Heart right ventricle (tissue), 16 donors: ENCODE data around the gene MXRA5. TPM values are rescaled to one million over a fixed set of nuclear protein-coding genes. Genes with fewer than 3 reads are reported as not detected.

ENCODE experiments used
- ATAC-seq, 8 donors: fragments of 200-7000 bp; cut with Tn5 transposase; one replicate each; pipeline ENCODE4 v1.9.1; 2020; ENCODE audit warnings: mild to moderate bottlenecking in 8 of 8, moderate library complexity in 8 of 8, moderate number of reproducible peaks in 1 of 8
- DNase-seq, 2 donors: peaks; one replicate each; pipeline ENCODE4 v3.0.0-alpha.2; 2020
- H3K27ac ChIP-seq, 10 donors: fragments of 200-600 bp; sonication (generic) in 2 of 10; one replicate each; pipeline versions ENCODE4 v1.5.0 to v1.8.0; 2020 to 2022; ENCODE audit warnings: mild to moderate bottlenecking in 3 of 10
- H3K27me3 ChIP-seq, 7 donors: fragments of 200-600 bp; one replicate each; pipeline ENCODE4 v1.8.0; 2021 to 2022; ENCODE audit warnings: mild to moderate bottlenecking in 2 of 7
- H3K36me3 ChIP-seq, 9 donors: fragments of 200-600 bp; sonication (generic) in 1 of 9; one replicate each; pipeline versions ENCODE4 v1.5.0 to v1.8.0; 2020 to 2022; ENCODE audit warnings: mild to moderate bottlenecking in 2 of 9
- H3K4me1 ChIP-seq, 9 donors: fragments of 200-600 bp; sonication (generic) in 1 of 9; one replicate each; pipeline versions ENCODE4 v1.5.0 to v1.8.0; 2020 to 2022; ENCODE audit warnings: mild to moderate bottlenecking in 4 of 9
- H3K4me3 ChIP-seq, 10 donors: fragments of 200-600 bp; sonication (generic) in 2 of 10; one replicate each; pipeline versions ENCODE4 v1.5.0 to v1.8.0; 2020 to 2022; ENCODE audit warnings: mild to moderate bottlenecking in 7 of 10, moderate library complexity in 2 of 10
- H3K9me3 ChIP-seq, 11 donors: fragments of 200-600 bp in 10 of 11; sonication (generic) in 2 of 11; one replicate each; pipeline versions ENCODE4 v1.5.0 to v1.8.0; 2013 to 2022; ENCODE audit warnings: mild to moderate bottlenecking in 2 of 11, control low read depth in 1 of 11, moderate library complexity in 1 of 11
- WGBS, 2 donors: extraction: QIAGEN DNeasy Blood & Tissue Kit; methylation state at CpG; one replicate each; pipeline ENCODE4 v1.1.7; 2013; ENCODE audit warnings: inconsistent platforms in 1 of 2; 5-methylcytosine and 5-hydroxymethylcytosine counted together
- intact Hi-C, 10 donors: fragments of 100-400 bp; cut with DNase I; formaldehyde crosslinking; loops; one replicate each; pipeline versions ENCODE4 v1.11.1 to v1.14.2; 2022
- polyA plus RNA-seq, 2 donors: library from polyadenylated mRNA; stranded (reverse); fragments of 200-250 nt; gene quantifications; one replicate each; pipeline ENCODE4 v1.2.3, GENCODE V29; 2013
- total RNA-seq, 10 donors: library from RNA; stranded (reverse); fragmentation: NEBNext Ultra II Directional in 3 of 10; extraction: Animal tissue kit (Norgen Biotek cat#: 25700) in 3 of 10; gene quantifications; one replicate each; pipeline versions ENCODE4 v1.2.1 to v1.2.4, GENCODE V29; 2021 to 2023
- TF ChIP-seq, protein P1 (sequence below), 9 donors: fragments of 200-600 bp; sonication (generic) in 2 of 9; IDR thresholded peaks; one replicate each; pipeline versions ENCODE4 v1.5.0 to v1.8.0; 2021 to 2022; ENCODE audit warnings: antibody characterized with exemption in 9 of 9, mild to moderate bottlenecking in 5 of 9, moderate library complexity in 1 of 9
- donor health status: Arrhythmogenic right ventricular cardiomyopathy.
- donor health status: ischemic (EF 13 %, LVEDD 7.1; RV severe dilation, severe dysfunction).
- donor health status: healthy with polysubstance abuse.
- donor health status: DM: no; HTN: yes; CAD: no.
- donor health status: DM: no; HTN: no; CAD: no.
- donor health status: ischemic (EF 25% LVEDD 6.9; RV normal size, moderate dysfunction).
- donor health status: ischemic (EF 25% LVEDD 5.7; RV mildly dilated, moderate dysfunction).
- donor health status: healthy.
- donor health status: DM: yes; HTN: yes; CAD: no.
- donor health status: Ischemic cardiomyopathy.
- donor health status: ischemic (EF 35%, LVEDD 5.7; RV mildly dilated, moderate dysfunction).
- donor health status: nonischemic (EF 11% LVEDD 7.7; RV severe dilation, severe dysfunction).
- donor health status: DM: yes; HTN: yes; CAD: no.
- donor health status: PGD.
- donor health status: ischemic (EF 29% LVEDD 5.4; RV normal size, mild dysfunction).
- donor health status: nonischemic (EF 23%, LVEDD 6.1; RV moderate dilation, normal function).

MXRA5 gene
- total and polyA plus RNA-seq, 12 donors = 0.15 to 44.2 (median 9.8) TPM

- peak in 1 of 8 donors; percentile 30 for ATAC-seq
- WGBS, 2 donors = 30 to 45% methylated on average over 12 of the region's 12 CpGs
- no peak for DNase-seq
- peaks cover 0 to 24% (median 0%) of the 10 kb centered on the region in 11 donors for H3K9me3 ChIP-seq
- no peaks in the 10 kb centered on the region for H3K36me3 ChIP-seq
- peak overlapping the region in 3 of 10 donors; percentile 10 to 25 (median 14) for H3K4me3 ChIP-seq
- TF ChIP-seq, protein P1, sequence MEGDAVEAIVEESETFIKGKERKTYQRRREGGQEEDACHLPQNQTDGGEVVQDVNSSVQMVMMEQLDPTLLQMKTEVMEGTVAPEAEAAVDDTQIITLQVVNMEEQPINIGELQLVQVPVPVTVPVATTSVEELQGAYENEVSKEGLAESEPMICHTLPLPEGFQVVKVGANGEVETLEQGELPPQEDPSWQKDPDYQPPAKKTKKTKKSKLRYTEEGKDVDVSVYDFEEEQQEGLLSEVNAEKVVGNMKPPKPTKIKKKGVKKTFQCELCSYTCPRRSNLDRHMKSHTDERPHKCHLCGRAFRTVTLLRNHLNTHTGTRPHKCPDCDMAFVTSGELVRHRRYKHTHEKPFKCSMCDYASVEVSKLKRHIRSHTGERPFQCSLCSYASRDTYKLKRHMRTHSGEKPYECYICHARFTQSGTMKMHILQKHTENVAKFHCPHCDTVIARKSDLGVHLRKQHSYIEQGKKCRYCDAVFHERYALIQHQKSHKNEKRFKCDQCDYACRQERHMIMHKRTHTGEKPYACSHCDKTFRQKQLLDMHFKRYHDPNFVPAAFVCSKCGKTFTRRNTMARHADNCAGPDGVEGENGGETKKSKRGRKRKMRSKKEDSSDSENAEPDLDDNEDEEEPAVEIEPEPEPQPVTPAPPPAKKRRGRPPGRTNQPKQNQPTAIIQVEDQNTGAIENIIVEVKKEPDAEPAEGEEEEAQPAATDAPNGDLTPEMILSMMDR (IDR thresholded peaks at IDR 0.05) = no peak
- H3K27ac ChIP-seq = peak overlapping the region in 4 of 10 donors; percentile 28 to 48 (median 41)
- intact Hi-C loops = no loop called here
- H3K4me1 ChIP-seq = peaks cover 0 to 14% (median 0%) of the 10 kb centered on the region in 9 donors
- no peaks in the 10 kb centered on the region for H3K27me3 ChIP-seq
These were observed 75.1 kb downstream of the MXRA5 start for GRCh38 chrX:3271183-3271833.

DNA sequence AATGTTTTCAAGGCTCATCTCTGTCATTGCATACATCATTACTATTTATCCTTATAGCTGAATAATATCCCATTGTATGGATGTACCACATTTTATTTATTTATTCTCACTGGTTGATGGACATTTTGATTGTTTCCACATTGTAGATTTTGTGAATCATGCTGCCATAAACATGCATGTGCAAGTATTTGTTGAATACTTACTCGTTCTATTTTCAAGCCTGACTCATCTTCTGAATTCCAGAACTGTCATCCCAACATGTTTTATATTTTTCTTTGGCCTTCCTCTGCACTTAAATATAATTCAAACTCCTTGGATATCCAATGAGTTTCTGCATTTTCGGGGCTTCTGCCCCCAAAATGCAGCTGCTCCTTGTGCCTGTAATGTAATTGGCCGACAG lies 77.6 kb downstream of the MXRA5 start:
- TF ChIP-seq, protein P1 (IDR thresholded peaks at IDR 0.05) = no peak
- Histone ChIP-seq H3K27me3 (no peaks in the 10 kb centered on the region), H3K9me3 (peaks cover 0 to 9% (median 0%) of the 10 kb centered on the region in 11 donors), H3K4me3 (no peak overlapping the region), H3K27ac (no peak overlapping the region), H3K4me1 (peaks cover 0 to 14% (median 0%) of the 10 kb centered on the region in 9 donors), H3K36me3 (no peaks in the 10 kb centered on the region)
- WGBS, 2 donors = 81 to 86% methylated on average over 3 of the region's 3 CpGs
- no peak for DNase-seq
- no peak for ATAC-seq
- intact Hi-C loops = no loop called here

- intact Hi-C loops = no loop called here
- H3K27ac ChIP-seq = peak overlapping the region in 1 of 10 donors; percentile 1
These were observed 82.7 kb downstream of the MXRA5 start for GRCh38 chrX:3263681-3264126.

GRCh38 chrX:3262901-3263300 lies 83.6 kb downstream of the MXRA5 start:
- no peak overlapping the region for H3K4me3 ChIP-seq
- H3K36me3 ChIP-seq = no peaks in the 10 kb centered on the region
- H3K27ac ChIP-seq = peak overlapping the region in 1 of 10 donors; percentile 1
- 61 to 65% methylated on average over 1 of the region's 1 CpG for WGBS, 2 donors
- intact Hi-C loops = no loop called here
- DNase-seq = no peak
- H3K9me3 ChIP-seq = peaks cover 0 to 31% (median 0%) of the 10 kb centered on the region in 11 donors
- H3K27me3 ChIP-seq = no peaks in the 10 kb centered on the region
- peaks cover 0 to 4% (median 0%) of the 10 kb centered on the region in 9 donors for H3K4me1 ChIP-seq
- TF ChIP-seq, protein P1 (IDR thresholded peaks at IDR 0.05) = no peak
- ATAC-seq = peak in 3 of 8 donors; percentile 44 to 72 (median 61)

More at GRCh38 chrX:3263681-3264126, 82.7 kb downstream of the MXRA5 start:
- no peaks in the 10 kb centered on the region for H3K36me3 ChIP-seq
- H3K9me3 ChIP-seq = peaks cover 0 to 31% (median 0%) of the 10 kb centered on the region in 11 donors
- no peak for ATAC-seq
- WGBS, 2 donors = 58 to 72% methylated on average over 2 of the region's 2 CpGs
- H3K4me1 ChIP-seq = peaks cover 0 to 4% (median 0%) of the 10 kb centered on the region in 9 donors
- DNase-seq = no peak
- no peaks in the 10 kb centered on the region for H3K27me3 ChIP-seq
- H3K4me3 ChIP-seq = no peak overlapping the region
- TF ChIP-seq, protein P1 (IDR thresholded peaks at IDR 0.05) = no peak
